BE2C (cell line): ENCODE data around the gene CDH23.

ENCODE experiments used
- DNase-seq: peaks from one replicate; pipeline ENCODE4 v3.0.0-alpha.2; 2020
- H3K27me3 ChIP-seq: fragments of 250-450 bp; sonication (Bioruptor Pico); 2 replicates; pipeline ENCODE4 v1.5.1; 2020; ENCODE audit warnings: mild to moderate bottlenecking
- H3K36me3 ChIP-seq: fragments of 250-450 bp; sonication (Bioruptor Pico); 2 replicates; pipeline ENCODE4 v1.5.1; 2020; ENCODE audit warnings: mild to moderate bottlenecking
- H3K4me1 ChIP-seq: fragments of 250-450 bp; sonication (Bioruptor Pico); 2 replicates; pipeline ENCODE4 v1.5.1; 2020
- H3K4me3 ChIP-seq: 2 replicates; pipeline ENCODE4 v1.5.1; 2011; ENCODE audit warnings: low read depth, low read length
- H3K9me3 ChIP-seq: fragments of 250-450 bp; sonication (Bioruptor Pico); 2 replicates; pipeline ENCODE4 v1.5.1; 2020
- TF ChIP-seq, protein P1 (sequence below): IDR thresholded peaks from 2 replicates; pipeline ENCODE4 v1.5.1; 2012; ENCODE audit warnings: mild to moderate bottlenecking, low read depth, low read length

The CDH23 gene

DNA sequence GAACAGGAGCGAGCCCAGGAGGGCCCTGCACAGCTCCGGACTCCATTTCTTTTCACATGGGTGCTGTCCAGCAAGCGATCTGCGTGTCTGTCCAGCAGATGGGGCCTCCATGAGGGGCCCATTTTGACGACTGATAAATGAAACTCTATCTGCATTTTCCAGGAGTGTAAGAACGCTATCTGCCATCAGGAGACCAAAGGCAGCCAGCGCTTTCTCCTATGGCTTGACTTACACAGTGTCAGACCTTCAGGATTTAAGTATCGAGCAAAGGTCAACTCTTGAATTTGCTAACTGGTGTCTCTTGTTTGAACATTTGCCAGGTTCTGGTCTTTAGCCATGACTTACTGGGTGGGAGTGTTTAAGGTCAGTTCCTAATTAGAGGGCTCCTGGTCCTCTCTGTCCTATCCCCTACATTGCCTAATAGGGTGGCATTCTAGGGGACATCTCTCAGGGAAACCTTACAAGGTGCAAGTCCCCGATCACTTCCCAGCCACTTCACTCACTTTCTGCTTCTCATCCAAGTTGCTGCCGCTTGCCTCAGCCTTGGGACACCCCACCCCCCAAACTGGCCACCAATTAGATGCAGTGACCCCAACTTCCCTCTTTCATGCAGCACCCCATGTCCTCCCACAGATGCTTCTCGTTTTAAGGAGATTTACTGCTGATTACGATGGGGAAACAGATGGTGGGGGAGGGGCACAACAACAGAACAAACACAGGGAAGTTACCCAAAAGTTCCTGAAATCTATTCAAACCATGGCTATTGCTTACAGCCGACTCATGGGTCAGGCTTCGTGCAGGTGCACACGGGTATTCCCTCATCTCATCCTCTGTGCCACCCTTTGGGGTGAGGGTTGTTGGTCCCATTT is 356.6 kb downstream of the CDH23 start:
- TF ChIP-seq, protein P1, sequence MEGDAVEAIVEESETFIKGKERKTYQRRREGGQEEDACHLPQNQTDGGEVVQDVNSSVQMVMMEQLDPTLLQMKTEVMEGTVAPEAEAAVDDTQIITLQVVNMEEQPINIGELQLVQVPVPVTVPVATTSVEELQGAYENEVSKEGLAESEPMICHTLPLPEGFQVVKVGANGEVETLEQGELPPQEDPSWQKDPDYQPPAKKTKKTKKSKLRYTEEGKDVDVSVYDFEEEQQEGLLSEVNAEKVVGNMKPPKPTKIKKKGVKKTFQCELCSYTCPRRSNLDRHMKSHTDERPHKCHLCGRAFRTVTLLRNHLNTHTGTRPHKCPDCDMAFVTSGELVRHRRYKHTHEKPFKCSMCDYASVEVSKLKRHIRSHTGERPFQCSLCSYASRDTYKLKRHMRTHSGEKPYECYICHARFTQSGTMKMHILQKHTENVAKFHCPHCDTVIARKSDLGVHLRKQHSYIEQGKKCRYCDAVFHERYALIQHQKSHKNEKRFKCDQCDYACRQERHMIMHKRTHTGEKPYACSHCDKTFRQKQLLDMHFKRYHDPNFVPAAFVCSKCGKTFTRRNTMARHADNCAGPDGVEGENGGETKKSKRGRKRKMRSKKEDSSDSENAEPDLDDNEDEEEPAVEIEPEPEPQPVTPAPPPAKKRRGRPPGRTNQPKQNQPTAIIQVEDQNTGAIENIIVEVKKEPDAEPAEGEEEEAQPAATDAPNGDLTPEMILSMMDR: no peak
- DNase-seq: no peak
- H3K4me3 ChIP-seq: no peak overlapping the region
- no peaks in the 10 kb centered on the region for H3K36me3 ChIP-seq
- no peaks in the 10 kb centered on the region for H3K27me3 ChIP-seq
- H3K9me3 ChIP-seq: no peaks in the 10 kb centered on the region
- no peaks in the 10 kb centered on the region for H3K4me1 ChIP-seq

DNA sequence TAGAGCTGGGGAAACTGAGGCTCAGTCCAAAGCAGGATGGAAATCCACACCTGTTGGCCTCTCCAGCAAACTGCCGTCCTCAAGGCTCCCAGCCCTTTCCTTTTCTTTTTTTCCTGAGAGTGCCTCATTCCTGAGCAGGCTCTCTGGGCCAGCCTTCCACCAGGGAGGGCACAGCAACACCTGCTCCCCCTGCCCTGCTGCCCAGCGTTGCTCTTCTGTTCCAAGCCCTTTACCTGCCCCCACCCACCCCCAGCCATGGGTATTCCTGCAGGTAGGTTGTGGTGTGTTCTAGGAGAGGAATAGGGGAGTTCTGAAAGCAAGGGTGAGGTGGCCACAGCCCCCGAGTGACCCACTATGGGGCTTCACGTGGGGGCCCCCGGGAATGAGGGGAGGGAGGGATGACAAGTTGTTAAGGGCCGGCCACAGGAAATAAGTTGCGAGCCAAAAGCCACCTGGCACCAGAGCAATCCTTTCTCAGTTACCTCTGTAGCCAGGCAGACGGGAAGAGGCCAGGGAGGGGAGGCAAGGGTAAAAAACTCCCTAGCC is 357.3 kb downstream of the CDH23 start:
- H3K27me3 ChIP-seq: no peaks in the 10 kb centered on the region
- TF ChIP-seq, protein P1: no peak
- no peak overlapping the region for H3K4me3 ChIP-seq
- no peaks in the 10 kb centered on the region for H3K9me3 ChIP-seq
- DNase-seq: no peak
- H3K4me1 ChIP-seq: no peaks in the 10 kb centered on the region
- H3K36me3 ChIP-seq: no peaks in the 10 kb centered on the region

DNA sequence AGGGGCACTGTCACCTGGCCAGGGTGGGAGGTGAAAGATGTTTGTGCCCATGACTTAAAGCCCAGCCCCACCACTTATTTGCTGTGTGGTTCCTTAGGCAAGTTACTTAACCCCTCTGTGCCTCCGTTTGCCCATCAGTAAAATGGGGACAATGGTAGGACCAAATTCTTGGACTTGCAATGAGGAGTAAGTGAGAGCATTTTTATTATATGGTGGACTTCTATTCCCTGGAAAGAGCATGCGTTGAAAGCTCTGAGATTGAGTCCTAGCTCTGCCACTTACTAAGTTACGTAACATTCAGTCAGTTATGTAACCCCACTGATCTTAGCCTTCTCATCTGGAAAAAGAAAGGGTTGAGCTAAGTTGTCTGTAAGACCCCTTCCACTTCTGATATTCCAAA is 357.8 kb downstream of the CDH23 start:
- H3K27me3 ChIP-seq: no peaks in the 10 kb centered on the region

DNA sequence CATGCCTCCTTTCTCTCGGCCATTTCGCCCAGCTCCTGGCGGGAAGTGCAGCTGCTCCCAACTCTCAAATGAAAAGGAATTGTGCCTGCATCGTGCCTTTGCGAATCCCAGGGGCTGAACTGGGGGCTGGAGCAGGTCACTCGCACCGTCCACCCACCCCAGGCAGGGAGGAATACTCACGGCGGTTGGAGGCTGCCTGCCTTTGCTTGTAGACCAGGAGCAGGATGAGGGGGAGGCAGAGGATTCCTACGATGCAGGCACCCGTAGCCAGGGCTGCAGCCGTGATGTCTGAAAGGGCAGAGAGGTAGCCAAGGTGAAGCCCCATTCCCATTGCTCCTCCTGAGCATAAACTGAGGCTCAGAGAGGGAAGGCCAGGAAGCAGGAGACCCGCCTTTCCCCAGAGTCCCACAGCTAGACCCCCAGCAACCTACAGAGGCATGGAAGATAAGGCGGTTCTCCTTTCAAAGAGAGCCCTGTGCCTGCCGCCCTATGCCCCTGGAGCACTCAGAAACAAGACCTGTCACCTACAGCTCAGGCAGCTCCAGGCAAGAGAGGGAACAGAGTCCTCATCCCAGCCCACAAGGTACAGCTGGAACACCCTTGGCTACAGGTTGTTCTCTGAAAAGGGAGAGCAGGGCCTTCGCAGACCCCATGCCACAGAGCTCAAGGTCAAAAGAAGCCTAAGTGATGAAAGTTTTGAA is 358.6 kb downstream of the CDH23 start:
- Histone ChIP-seq H3K9me3 (no peaks in the 10 kb centered on the region), H3K4me1 (no peaks in the 10 kb centered on the region), H3K27me3 (no peaks in the 10 kb centered on the region)

More for the DNA sequence above, 357.8 kb downstream of the CDH23 start:
- no peaks in the 10 kb centered on the region for H3K36me3 ChIP-seq
- no peaks in the 10 kb centered on the region for H3K4me1 ChIP-seq
- no peak overlapping the region for H3K4me3 ChIP-seq
- H3K9me3 ChIP-seq: no peaks in the 10 kb centered on the region
- DNase-seq: no peak
- TF ChIP-seq, protein P1: no peak

DNA sequence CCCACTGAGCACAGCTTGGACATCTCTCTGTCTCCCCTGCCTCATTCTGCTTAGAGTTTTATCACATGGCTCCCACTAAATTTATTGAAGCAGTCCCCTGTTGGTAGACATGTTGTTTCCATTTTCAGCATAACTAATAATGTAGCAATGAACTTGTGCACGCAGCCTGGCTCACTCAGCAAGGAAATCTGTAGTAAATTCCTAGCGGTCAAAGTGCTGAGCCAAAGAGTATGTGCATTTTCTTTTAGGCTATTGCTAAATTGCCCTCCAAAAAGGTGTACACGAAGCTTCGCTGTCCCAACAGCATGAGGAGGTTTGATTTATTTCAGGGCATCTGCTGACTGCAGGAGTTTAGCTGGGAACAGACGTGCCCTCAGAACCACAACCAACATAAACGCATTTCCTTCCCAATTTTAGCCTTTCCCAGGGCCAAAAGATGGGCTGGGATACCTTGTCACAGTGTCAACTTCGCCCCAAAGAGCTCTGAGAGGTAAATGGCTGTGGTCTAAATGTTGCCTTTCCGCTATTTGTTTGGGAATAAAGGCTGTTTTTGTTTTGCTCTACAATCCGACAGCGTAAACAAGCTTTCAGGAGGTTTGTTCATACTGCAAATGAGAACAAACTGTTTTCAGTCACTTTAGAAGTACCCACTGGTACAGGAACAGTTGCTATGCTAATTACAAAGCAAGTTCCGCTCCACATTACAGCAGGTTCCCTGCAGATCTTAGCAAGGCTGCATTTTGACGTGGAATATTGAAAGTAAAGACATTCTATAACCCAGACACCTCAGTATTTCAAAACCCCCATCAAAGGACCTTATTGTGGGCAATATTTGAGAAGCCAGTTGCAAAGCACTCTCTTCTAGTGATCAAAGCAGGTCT is 359.8 kb downstream of the CDH23 start:
- H3K36me3 ChIP-seq: no peaks in the 10 kb centered on the region
- no peak for DNase-seq
- no peak overlapping the region for H3K4me3 ChIP-seq
- TF ChIP-seq, protein P1: no peak
- no peaks in the 10 kb centered on the region for H3K4me1 ChIP-seq
- H3K27me3 ChIP-seq: no peaks in the 10 kb centered on the region
- no peaks in the 10 kb centered on the region for H3K9me3 ChIP-seq

More for the DNA sequence above, 358.6 kb downstream of the CDH23 start:
- no peak overlapping the region for H3K4me3 ChIP-seq
- DNase-seq: no peak
- no peaks in the 10 kb centered on the region for H3K36me3 ChIP-seq
- TF ChIP-seq, protein P1: no peak
